ENCODE measurements around the gene NRN1L.

The NRN1L gene

GRCh38 chr16:67869653-67870052 is 15.0 kb upstream of the NRN1L start:
- no peak for TF ChIP-seq CTCF (IDR thresholded peaks at IDR 0.05; ENCODE audit: control insufficient read depth, insufficient read depth, low read depth, low read length, missing control alignments)
- no peak overlapping the region for H3K4me3 ChIP-seq (ENCODE audit: control insufficient read depth, low read depth, low read length)
- no peak for DNase-seq (ENCODE audit: low read depth)

- H3K4me3 ChIP-seq (ENCODE audit: control insufficient read depth, low read depth, low read length), result no peak overlapping the region
- no peak for DNase-seq (ENCODE audit: low read depth)
- no peak for TF ChIP-seq CTCF (IDR thresholded peaks at IDR 0.05; ENCODE audit: control insufficient read depth, insufficient read depth, low read depth, low read length, missing control alignments)
Observed at GRCh38 chr16:67871256-67871655, 13.4 kb upstream of the NRN1L start.

- H3K4me3 ChIP-seq (ENCODE audit: control insufficient read depth, low read depth, low read length), result no peak overlapping the region
- no peak for TF ChIP-seq CTCF (IDR thresholded peaks at IDR 0.05; ENCODE audit: control insufficient read depth, insufficient read depth, low read depth, low read length, missing control alignments)
- no peak for DNase-seq (ENCODE audit: low read depth)
Observed at GRCh38 chr16:67872131-67872630, 12.5 kb upstream of the NRN1L start.

GRCh38 chr16:67872631-67873434 is 11.9 kb upstream of the NRN1L start, which contains the start of gene EDC4:
Gene EDC4, plus strand, starts transcription at chr16:67873052. Its CDS starts 210 bp downstream, at chr16:67873262.
- no peak for DNase-seq (ENCODE audit: low read depth)
- no peak for TF ChIP-seq CTCF (IDR thresholded peaks at IDR 0.05; ENCODE audit: control insufficient read depth, insufficient read depth, low read depth, low read length, missing control alignments)

GRCh38 chr16:67873435-67874370 is 11.0 kb upstream of the NRN1L start:
- peak overlapping the region; percentile 84 for H3K4me3 ChIP-seq (ENCODE audit: control insufficient read depth, low read depth, low read length)
- TF ChIP-seq CTCF (IDR thresholded peaks at IDR 0.05; ENCODE audit: control insufficient read depth, insufficient read depth, low read depth, low read length, missing control alignments), result no peak
- no peak for DNase-seq (ENCODE audit: low read depth)

More at GRCh38 chr16:67872631-67873434, 11.9 kb upstream of the NRN1L start, which contains the start of gene EDC4:
- peak within 1 kb of the TSS; percentile 84 for H3K4me3 ChIP-seq (ENCODE audit: control insufficient read depth, low read depth, low read length)

GRCh38 chr16:67874372-67874771 is 10.3 kb upstream of the NRN1L start:
- no peak for DNase-seq (ENCODE audit: low read depth)
- no peak for TF ChIP-seq CTCF (IDR thresholded peaks at IDR 0.05; ENCODE audit: control insufficient read depth, insufficient read depth, low read depth, low read length, missing control alignments)
- peak overlapping the region; percentile 84 for H3K4me3 ChIP-seq (ENCODE audit: control insufficient read depth, low read depth, low read length)

Measured in AG09309 (cell line).